Memory B cell (primary cell): Measurements from ENCODE around the gene ROR2.

Experiments
- ATAC-seq: fragments of 150-1000 bp; cut with Tn5 transposase; 2 replicates; pipeline ENCODE4 v1.10.0; 2021; ENCODE audit warnings: low read depth, mild to moderate bottlenecking, moderate library complexity
- DNase-seq, 2 donors: peaks; one replicate each; pipeline ENCODE4 v3.0.0; 2022; ENCODE audit warnings: low spot score in 2 of 2
- H3K27ac Mint-ChIP-seq: one replicate; pipeline ENCODE4 v1.8.0; 2022; ENCODE audit warnings: mild to moderate bottlenecking, moderate library complexity, mixed read lengths
- H3K27me3 Mint-ChIP-seq: one replicate; pipeline ENCODE4 v1.8.0; 2022; ENCODE audit warnings: mixed read lengths
- H3K36me3 Mint-ChIP-seq: one replicate; pipeline ENCODE4 v1.8.0; 2022; ENCODE audit warnings: mild to moderate bottlenecking, mixed read lengths
- H3K4me1 Mint-ChIP-seq: one replicate; pipeline ENCODE4 v1.8.0; 2022; ENCODE audit warnings: mixed read lengths
- H3K4me3 Mint-ChIP-seq: one replicate; pipeline ENCODE4 v1.8.0; 2022; ENCODE audit warnings: mild to moderate bottlenecking, moderate library complexity, mixed read lengths
- H3K9me3 Mint-ChIP-seq: one replicate; pipeline ENCODE4 v1.8.0; 2022; ENCODE audit warnings: mixed read lengths

The ROR2 gene

DNA sequence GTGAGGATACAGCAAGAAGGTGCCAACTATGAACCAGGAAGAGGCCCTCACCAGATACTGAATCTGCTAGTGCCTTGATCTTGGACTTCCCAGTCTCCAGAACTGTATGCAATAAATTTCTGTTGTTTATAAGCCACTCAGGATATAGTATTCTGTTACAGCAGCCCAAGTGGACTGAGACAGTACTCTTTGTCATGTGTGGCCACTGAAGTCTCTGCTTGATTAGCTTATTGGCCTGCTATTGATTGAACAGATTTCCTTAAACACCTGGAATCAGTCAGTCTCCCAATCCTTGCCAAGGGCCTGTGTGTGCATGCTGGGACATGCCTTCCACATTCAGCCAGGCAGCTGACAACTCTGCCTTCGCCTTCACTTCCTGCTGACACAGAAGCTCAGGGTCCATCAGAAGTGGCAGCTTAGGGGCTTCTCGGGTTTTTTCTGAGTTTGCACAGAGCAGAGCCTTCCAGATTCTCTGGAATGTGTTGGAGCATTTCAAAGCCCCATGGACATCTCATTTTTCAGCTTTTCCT lies 13.7 kb upstream of the ROR2 start:
- no peak for DNase-seq
- Mint-ChIP-seq H3K9me3 (peaks cover 1% of the 10 kb centered on the region), H3K27me3 (peaks cover 13% of the 10 kb centered on the region), H3K36me3 (no peaks in the 10 kb centered on the region), H3K4me3 (no peak overlapping the region), H3K4me1 (no peaks in the 10 kb centered on the region), H3K27ac (no peak overlapping the region)
- ATAC-seq = no peak

DNA sequence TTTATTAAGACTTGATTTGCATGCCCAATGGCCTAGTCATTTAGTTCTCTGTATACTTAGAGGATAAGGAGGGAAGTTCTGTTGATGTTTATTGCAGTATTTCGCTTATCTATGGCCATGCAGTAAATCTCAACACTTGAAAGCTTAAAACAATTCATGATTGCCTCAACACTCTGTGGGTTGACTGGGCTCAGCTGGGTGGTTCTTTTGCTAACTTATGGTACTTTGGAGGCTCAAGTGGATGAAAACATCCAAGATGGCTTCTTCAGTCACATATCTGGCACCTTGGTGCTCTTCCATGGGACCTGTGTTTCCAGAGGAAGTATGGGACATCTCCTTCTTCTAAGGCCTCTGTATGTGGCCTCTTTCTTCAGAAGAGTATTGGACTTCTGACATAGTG lies 10.3 kb upstream of the ROR2 start:
- Mint-ChIP-seq H3K27ac (no peak overlapping the region), H3K4me1 (no peaks in the 10 kb centered on the region), H3K4me3 (no peak overlapping the region), H3K9me3 (peaks cover 1% of the 10 kb centered on the region), H3K36me3 (no peaks in the 10 kb centered on the region), H3K27me3 (peaks cover 5% of the 10 kb centered on the region)
- no peak for ATAC-seq
- DNase-seq = no peak

- Mint-ChIP-seq H3K27ac (no peak overlapping the region), H3K9me3 (peaks cover 1% of the 10 kb centered on the region), H3K4me3 (no peak overlapping the region), H3K4me1 (peaks cover 2% of the 10 kb centered on the region), H3K27me3 (peaks cover 15% of the 10 kb centered on the region), H3K36me3 (no peaks in the 10 kb centered on the region)
- no peak for ATAC-seq
- no peak for DNase-seq
These were observed 8.1 kb upstream of the ROR2 start for GRCh38 chr9:91958174-91958573.

GRCh38 chr9:91954841-91955471 lies 4.9 kb upstream of the ROR2 start:
- Mint-ChIP-seq H3K4me3 (no peak overlapping the region), H3K9me3 (peaks cover 3% of the 10 kb centered on the region), H3K36me3 (peaks cover 2% of the 10 kb centered on the region), H3K4me1 (peaks cover 5% of the 10 kb centered on the region), H3K27ac (no peak overlapping the region), H3K27me3 (peaks cover 26% of the 10 kb centered on the region)
- ATAC-seq (no peak), DNase-seq (no peak)

- DNase-seq (no peak), ATAC-seq (no peak)
- Mint-ChIP-seq H3K9me3 (peaks cover 3% of the 10 kb centered on the region), H3K27me3 (peaks cover 26% of the 10 kb centered on the region), H3K4me3 (no peak overlapping the region), H3K36me3 (peaks cover 2% of the 10 kb centered on the region), H3K4me1 (peaks cover 5% of the 10 kb centered on the region), H3K27ac (no peak overlapping the region)
These were observed 3.7 kb upstream of the ROR2 start for GRCh38 chr9:91953718-91954117.

- DNase-seq (no peak), ATAC-seq (no peak)
- Mint-ChIP-seq H3K36me3 (peaks cover 2% of the 10 kb centered on the region), H3K4me1 (peaks cover 5% of the 10 kb centered on the region), H3K4me3 (no peak overlapping the region), H3K9me3 (peaks cover 3% of the 10 kb centered on the region), H3K27ac (no peak overlapping the region), H3K27me3 (peaks cover 28% of the 10 kb centered on the region)
These were observed 2.0 kb upstream of the ROR2 start for GRCh38 chr9:91951944-91952520.

GRCh38 chr9:91949392-91949945 lies 559 bp downstream of the ROR2 start:
- DNase-seq (no peak), ATAC-seq (no peak)
- H3K27ac Mint-ChIP-seq = no peak overlapping the region
- H3K27me3 Mint-ChIP-seq = peaks cover 27% of the 10 kb centered on the region
- H3K4me1 Mint-ChIP-seq = peaks cover 3% of the 10 kb centered on the region
- peaks cover 2% of the 10 kb centered on the region for H3K36me3 Mint-ChIP-seq
- H3K4me3 Mint-ChIP-seq = no peak overlapping the region
- H3K9me3 Mint-ChIP-seq = peaks cover 3% of the 10 kb centered on the region

GRCh38 chr9:91948597-91949391 lies 1.2 kb downstream of the ROR2 start:
- ATAC-seq = no peak
- peaks cover 2% of the 10 kb centered on the region for H3K36me3 Mint-ChIP-seq
- DNase-seq = no peak
- peaks cover 23% of the 10 kb centered on the region for H3K27me3 Mint-ChIP-seq
- peaks cover 3% of the 10 kb centered on the region for H3K4me1 Mint-ChIP-seq
- H3K27ac Mint-ChIP-seq = no peak overlapping the region
- peaks cover 3% of the 10 kb centered on the region for H3K9me3 Mint-ChIP-seq
- H3K4me3 Mint-ChIP-seq = no peak overlapping the region

GRCh38 chr9:91948101-91948596 lies 1.9 kb downstream of the ROR2 start:
- Mint-ChIP-seq H3K4me1 (peaks cover 3% of the 10 kb centered on the region), H3K27me3 (peaks cover 24% of the 10 kb centered on the region), H3K36me3 (peaks cover 2% of the 10 kb centered on the region), H3K27ac (no peak overlapping the region), H3K4me3 (no peak overlapping the region), H3K9me3 (peaks cover 3% of the 10 kb centered on the region)
- DNase-seq (no peak), ATAC-seq (no peak)

GRCh38 chr9:91946653-91947488 lies 3.2 kb downstream of the ROR2 start:
- Mint-ChIP-seq H3K36me3 (no peaks in the 10 kb centered on the region), H3K4me1 (peaks cover 3% of the 10 kb centered on the region), H3K4me3 (no peak overlapping the region), H3K9me3 (peaks cover 1% of the 10 kb centered on the region), H3K27ac (no peak overlapping the region), H3K27me3 (peaks cover 25% of the 10 kb centered on the region)
- ATAC-seq (no peak), DNase-seq (no peak)

GRCh38 chr9:91946196-91946595 lies 3.8 kb downstream of the ROR2 start:
- peaks cover 24% of the 10 kb centered on the region for H3K27me3 Mint-ChIP-seq
- peaks cover 3% of the 10 kb centered on the region for H3K4me1 Mint-ChIP-seq
- ATAC-seq = no peak

DNA sequence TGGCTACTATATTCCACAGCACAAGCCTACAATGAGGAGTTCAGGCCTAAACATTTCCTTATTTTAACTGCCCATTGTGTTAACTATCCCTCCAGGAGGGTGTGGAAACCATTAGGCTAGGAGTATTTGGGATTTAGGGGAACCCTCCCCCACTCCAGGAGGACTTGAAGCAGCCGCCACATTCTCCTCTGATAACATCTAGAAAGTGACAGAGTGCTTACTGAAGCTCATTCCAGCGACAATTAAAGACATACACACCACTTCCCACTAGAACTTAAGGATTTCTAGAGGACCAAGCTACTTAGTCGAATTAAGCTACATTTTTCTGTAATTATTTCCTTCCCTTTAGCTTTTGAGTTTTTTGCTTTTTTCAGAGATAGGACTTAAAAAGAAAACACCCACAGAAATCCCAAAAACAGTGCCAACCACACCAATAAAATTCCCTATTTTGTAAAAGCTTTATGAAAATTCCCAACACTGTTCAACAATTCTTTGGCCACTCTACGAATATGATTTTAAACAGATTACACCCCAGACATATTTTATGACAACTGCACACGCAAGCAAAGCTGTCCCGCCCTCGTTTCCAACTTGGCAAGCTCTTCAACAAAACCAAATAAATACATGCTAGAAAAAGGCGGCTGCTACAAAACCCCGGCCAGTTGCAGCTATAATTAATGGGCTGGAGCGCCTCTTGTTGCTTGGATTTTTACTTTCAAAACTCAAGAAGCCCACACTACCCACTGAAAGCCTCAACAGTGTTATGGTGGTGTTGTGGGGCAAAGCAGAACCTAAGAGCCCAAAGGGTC lies 4.5 kb downstream of the ROR2 start:
- DNase-seq (no peak), ATAC-seq (no peak)
- Mint-ChIP-seq H3K4me1 (peaks cover 2% of the 10 kb centered on the region), H3K9me3 (peaks cover 1% of the 10 kb centered on the region), H3K27me3 (peaks cover 24% of the 10 kb centered on the region), H3K36me3 (no peaks in the 10 kb centered on the region), H3K4me3 (no peak overlapping the region), H3K27ac (no peak overlapping the region)

More at GRCh38 chr9:91946196-91946595, 3.8 kb downstream of the ROR2 start:
- Mint-ChIP-seq H3K36me3 (no peaks in the 10 kb centered on the region), H3K27ac (no peak overlapping the region), H3K9me3 (peaks cover 1% of the 10 kb centered on the region), H3K4me3 (no peak overlapping the region)
- no peak for DNase-seq

GRCh38 chr9:91944711-91945110 lies 5.3 kb downstream of the ROR2 start:
- Mint-ChIP-seq H3K27ac (no peak overlapping the region), H3K9me3 (peaks cover 1% of the 10 kb centered on the region), H3K4me1 (no peaks in the 10 kb centered on the region), H3K36me3 (no peaks in the 10 kb centered on the region), H3K4me3 (no peak overlapping the region), H3K27me3 (peaks cover 22% of the 10 kb centered on the region)
- DNase-seq (no peak), ATAC-seq (no peak)
